Stimulated activated naive CD8-positive, alpha-beta T cell treated with anti-CD3 and anti-CD28 coated beads, Interleukin-15, amount 100 ng/mL, for 72 hours (primary cell): ENCODE measurements around the gene TNIK.

ENCODE experiments used
- ATAC-seq: fragments of 150-1000 bp; cut with Tn5 transposase; 2 replicates; pipeline ENCODE4 v1.10.0; 2021; ENCODE audit warnings: mild to moderate bottlenecking, moderate library complexity
- DNase-seq, 2 donors: peaks; one replicate each; pipeline ENCODE4 v3.0.0; 2021 to 2022
- H3K27ac Mint-ChIP-seq, 2 donors: one replicate each; pipeline ENCODE4 v1.8.0; 2022; ENCODE audit warnings: mild to moderate bottlenecking in 2 of 2, mixed read lengths in 2 of 2, moderate library complexity in 2 of 2
- H3K27me3 Mint-ChIP-seq: one replicate; pipeline ENCODE4 v1.8.0; 2022; ENCODE audit warnings: mixed read lengths
- H3K4me1 Mint-ChIP-seq: one replicate; pipeline ENCODE4 v1.8.0; 2022; ENCODE audit warnings: mild to moderate bottlenecking, mixed read lengths
- H3K4me3 Mint-ChIP-seq, 2 donors: one replicate each; pipeline ENCODE4 v1.8.0; 2022; ENCODE audit warnings: mild to moderate bottlenecking in 2 of 2, mixed read lengths in 2 of 2, moderate library complexity in 1 of 2
- H3K9me3 Mint-ChIP-seq, 2 donors: one replicate each; pipeline ENCODE4 v1.8.0; 2022; ENCODE audit warnings: mixed read lengths in 2 of 2

TNIK gene

DNA sequence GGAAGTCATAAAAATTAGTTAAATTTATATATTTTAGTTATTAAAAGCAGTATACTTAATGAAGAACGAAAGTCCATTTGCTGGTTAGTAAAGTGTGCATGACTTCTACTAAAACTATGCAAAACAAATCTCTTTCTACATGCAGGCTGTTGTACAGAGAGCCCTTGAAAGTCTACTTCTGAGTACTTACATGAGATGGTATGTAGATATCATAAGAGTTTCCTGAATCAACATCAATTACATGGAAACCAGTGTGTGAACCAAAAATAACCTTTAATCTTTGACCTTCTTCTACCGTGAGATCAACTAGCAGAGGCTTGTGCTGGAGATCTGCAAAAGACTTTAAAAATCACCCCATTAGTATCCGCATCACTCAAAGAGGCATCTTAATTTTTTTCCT, 391.5 kb downstream of the TNIK start:
- DNase-seq: no peak
- no peak overlapping the region for H3K4me3 Mint-ChIP-seq
- no peaks in the 10 kb centered on the region for H3K27me3 Mint-ChIP-seq
- no peaks in the 10 kb centered on the region for H3K4me1 Mint-ChIP-seq
- ATAC-seq: no peak
- H3K27ac Mint-ChIP-seq: no peak overlapping the region
- no peaks in the 10 kb centered on the region for H3K9me3 Mint-ChIP-seq

DNA sequence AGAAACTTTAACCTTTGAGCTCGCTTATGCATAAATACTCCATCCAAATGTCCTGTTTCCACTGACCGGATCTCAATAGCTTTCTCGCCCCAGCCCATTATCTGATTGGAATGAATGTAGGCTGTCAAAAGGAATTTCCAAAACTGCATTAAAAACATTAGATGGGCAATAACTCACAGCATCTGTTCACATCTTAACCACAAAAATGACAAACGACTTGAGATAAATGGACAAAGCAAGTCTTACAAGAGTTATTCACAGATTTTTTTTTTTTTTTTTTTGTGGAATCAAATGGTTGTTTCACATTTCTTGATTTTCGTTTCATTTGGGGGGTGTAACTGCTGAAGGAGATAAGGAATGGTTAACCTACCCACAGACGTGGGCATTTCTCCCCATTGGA, 394.0 kb downstream of the TNIK start:
- H3K27me3 Mint-ChIP-seq: no peaks in the 10 kb centered on the region
- DNase-seq (no peak), ATAC-seq (no peak)
- H3K4me3 Mint-ChIP-seq: no peak overlapping the region
- no peaks in the 10 kb centered on the region for H3K4me1 Mint-ChIP-seq
- H3K9me3 Mint-ChIP-seq: no peaks in the 10 kb centered on the region
- no peak overlapping the region for H3K27ac Mint-ChIP-seq

DNA sequence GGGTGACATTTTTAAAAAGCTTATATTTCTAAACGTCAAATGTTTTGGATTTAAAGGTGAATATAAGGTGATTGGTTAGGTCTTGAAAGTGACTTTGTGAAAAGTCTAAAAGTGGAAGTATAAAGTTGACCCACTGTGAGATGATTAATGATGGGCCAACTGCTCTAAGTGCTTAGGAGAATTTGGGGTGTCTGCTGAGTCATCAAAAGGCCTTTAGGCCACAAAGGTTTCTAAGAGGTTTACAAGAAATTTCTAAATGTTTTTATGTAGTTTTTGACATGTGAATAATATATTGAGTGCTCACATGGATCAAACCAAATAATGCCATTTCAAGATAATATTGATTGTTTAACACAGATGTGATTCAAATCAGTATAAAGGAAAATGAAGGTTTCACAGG, 394.5 kb downstream of the TNIK start:
- DNase-seq (no peak), ATAC-seq (no peak)
- no peaks in the 10 kb centered on the region for H3K4me1 Mint-ChIP-seq
- no peaks in the 10 kb centered on the region for H3K27me3 Mint-ChIP-seq
- no peak overlapping the region for H3K27ac Mint-ChIP-seq
- H3K4me3 Mint-ChIP-seq: no peak overlapping the region
- H3K9me3 Mint-ChIP-seq: no peaks in the 10 kb centered on the region

DNA sequence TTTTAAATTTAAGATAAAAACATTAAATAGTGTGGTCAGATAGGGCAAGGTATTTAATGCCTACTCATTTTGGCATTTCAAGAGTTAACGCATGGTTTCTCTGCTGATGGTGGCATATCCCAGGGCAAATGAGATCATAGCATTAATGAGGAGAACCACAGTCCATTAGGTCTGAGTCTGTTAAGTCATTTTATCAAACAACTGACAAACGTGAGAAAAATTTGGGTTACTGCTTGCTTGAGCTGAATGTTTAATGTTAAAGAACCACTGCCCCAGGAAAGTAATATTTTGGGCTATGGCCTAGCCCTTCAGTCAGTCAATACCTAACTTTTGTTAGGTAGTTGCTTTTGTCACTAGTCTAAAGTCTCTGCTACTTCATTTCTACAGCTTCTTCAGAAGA, 395.7 kb downstream of the TNIK start:
- DNase-seq: no peak
- Mint-ChIP-seq H3K27me3 (no peaks in the 10 kb centered on the region), H3K4me1 (no peaks in the 10 kb centered on the region), H3K27ac (no peak overlapping the region), H3K9me3 (no peaks in the 10 kb centered on the region), H3K4me3 (no peak overlapping the region)
- no peak for ATAC-seq

DNA sequence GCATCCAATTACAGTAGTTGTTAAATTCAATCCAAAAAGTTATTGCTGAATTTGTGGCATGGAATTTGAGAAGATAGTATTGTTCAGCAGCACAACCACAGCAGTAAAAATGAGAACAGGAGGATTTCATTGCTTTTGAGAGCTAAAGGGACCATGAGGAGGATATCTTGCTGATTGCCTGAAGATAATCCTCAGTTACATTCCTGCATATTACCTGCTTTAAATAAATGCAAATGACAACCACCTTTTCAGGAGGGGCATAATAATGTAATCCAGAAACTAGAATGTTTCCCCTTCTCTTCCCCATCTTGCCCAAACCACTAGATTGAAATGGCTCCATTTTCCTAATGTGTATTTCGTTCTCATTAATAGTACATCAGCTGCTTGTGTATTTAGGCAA, 398.5 kb downstream of the TNIK start:
- Mint-ChIP-seq H3K4me1 (no peaks in the 10 kb centered on the region), H3K4me3 (no peak overlapping the region), H3K9me3 (no peaks in the 10 kb centered on the region), H3K27ac (peak overlapping the region in 1 of 2 donors; percentile 44), H3K27me3 (no peaks in the 10 kb centered on the region)
- no peak for DNase-seq
- no peak for ATAC-seq

DNA sequence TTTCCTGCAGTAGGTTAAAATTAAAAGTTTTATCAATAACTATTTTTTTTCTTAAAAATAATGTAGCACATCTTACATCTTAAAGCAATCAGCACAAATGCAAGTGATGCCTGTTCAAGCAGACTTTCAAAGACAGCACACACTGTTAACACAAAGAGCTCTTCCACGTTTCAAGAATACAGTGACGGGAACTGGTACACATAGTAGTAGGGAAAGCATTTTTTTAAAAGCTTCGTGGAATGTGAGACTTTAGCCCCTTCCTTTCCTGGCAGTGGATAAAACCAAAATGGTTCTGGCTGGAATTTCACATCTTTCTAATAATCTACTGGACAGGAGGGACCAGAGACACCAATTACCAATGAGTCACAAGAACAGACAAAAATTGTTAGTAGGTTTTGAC, 400.2 kb downstream of the TNIK start:
- DNase-seq (no peak), ATAC-seq (no peak)
- Mint-ChIP-seq H3K9me3 (no peaks in the 10 kb centered on the region), H3K4me1 (no peaks in the 10 kb centered on the region), H3K27me3 (no peaks in the 10 kb centered on the region), H3K27ac (no peak overlapping the region), H3K4me3 (no peak overlapping the region)

DNA sequence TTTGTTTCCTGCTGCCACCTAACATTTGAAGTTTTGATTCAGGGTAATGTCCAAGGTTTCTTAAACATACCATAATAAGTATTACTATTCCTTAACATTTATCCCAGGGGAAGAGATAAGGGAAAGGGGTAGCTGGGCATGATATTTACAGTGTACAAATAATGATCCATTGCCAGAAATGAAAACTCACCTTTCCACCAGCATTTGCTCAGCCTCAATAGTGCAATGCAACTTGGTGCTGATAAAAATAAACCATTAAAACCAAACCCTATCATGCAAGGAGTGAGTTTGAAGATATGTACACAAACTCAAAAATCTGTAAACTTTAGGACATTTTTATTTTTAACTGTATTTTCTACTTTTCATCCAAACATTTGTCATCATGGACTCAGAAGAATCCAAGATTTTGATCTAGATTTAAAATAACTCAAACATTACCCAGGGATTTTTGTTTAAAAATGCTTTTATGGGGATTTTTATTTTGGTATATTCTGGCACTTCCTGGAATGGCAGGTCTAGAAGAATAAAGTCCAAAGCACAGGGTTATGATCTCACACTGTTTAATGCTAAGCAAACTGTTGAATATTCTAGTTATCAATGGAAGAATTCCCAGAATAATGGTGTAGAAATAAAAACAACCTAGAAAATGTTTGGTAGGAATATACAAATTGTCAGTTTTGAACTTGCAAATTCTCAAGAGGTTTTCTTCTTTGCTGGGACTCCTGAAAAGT, 401.2 kb downstream of the TNIK start:
- H3K9me3 Mint-ChIP-seq: no peaks in the 10 kb centered on the region
- no peaks in the 10 kb centered on the region for H3K27me3 Mint-ChIP-seq
- H3K4me1 Mint-ChIP-seq: no peaks in the 10 kb centered on the region
- DNase-seq: no peak
- H3K4me3 Mint-ChIP-seq: no peak overlapping the region
- no peak overlapping the region for H3K27ac Mint-ChIP-seq
- no peak for ATAC-seq

DNA sequence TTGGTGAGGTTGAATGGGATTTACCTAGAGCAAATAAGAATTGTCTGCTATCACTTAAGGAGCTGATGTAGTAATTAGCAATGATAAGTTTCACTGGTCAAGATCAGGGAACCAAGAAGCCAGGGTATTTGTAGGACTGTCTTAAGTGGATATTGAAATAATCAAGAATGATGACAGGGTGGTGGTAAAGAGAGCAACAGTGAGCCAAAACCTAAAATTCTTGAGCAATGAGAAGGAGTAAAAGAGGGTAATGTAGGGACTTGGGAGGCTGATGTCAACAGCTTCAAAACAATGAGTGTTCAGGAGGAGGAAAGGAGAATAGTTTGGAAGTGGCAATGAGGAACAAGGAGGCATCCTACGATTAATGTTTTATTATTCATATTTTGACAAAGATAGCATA, 402.1 kb downstream of the TNIK start:
- Mint-ChIP-seq H3K27ac (no peak overlapping the region), H3K4me1 (no peaks in the 10 kb centered on the region), H3K4me3 (no peak overlapping the region), H3K9me3 (no peaks in the 10 kb centered on the region), H3K27me3 (no peaks in the 10 kb centered on the region)
- no peak for DNase-seq
- no peak for ATAC-seq

DNA sequence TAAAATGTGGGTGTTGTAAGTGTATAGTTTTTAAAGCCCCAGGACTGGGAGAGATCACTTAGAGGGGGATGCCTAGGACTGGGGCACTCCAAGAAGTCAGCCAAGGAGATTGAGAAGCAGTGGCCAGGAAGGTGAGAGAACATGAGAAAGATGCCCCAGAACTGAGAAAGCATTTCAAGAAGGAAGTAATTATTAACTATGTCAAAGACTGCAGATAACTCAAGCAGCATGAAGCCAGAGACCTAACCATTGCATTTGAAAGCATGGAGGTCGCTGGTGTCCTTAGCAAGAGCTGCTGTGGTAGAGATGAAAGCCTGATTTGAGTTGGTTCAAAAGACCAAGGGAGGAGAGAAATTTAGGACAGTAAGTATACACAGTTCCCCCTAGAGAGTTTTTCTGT, 403.1 kb downstream of the TNIK start:
- no peak overlapping the region for H3K4me3 Mint-ChIP-seq
- no peak overlapping the region for H3K27ac Mint-ChIP-seq
- no peaks in the 10 kb centered on the region for H3K4me1 Mint-ChIP-seq
- H3K27me3 Mint-ChIP-seq: no peaks in the 10 kb centered on the region
- no peaks in the 10 kb centered on the region for H3K9me3 Mint-ChIP-seq
- ATAC-seq (no peak), DNase-seq (no peak)

DNA sequence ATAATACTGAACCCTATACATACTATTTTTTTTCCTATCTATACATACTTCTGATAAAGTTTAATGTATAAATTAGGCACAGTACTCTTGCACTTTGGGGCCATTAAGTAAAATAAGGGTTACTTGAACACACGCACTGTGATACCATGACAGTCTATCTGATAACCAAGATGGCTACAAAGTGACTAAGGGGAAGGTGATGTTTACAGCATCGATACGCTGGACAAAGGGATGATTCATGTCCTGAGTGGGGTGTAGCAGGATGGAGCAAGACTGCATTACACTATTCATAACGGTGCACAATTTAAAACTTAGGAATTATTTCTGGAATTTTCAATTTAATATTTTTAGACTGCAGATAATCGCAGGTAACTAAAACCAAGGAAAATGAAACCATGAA, 403.7 kb downstream of the TNIK start:
- ATAC-seq (no peak), DNase-seq (no peak)
- Mint-ChIP-seq H3K4me1 (no peaks in the 10 kb centered on the region), H3K27ac (no peak overlapping the region), H3K4me3 (no peak overlapping the region), H3K27me3 (no peaks in the 10 kb centered on the region), H3K9me3 (no peaks in the 10 kb centered on the region)

DNA sequence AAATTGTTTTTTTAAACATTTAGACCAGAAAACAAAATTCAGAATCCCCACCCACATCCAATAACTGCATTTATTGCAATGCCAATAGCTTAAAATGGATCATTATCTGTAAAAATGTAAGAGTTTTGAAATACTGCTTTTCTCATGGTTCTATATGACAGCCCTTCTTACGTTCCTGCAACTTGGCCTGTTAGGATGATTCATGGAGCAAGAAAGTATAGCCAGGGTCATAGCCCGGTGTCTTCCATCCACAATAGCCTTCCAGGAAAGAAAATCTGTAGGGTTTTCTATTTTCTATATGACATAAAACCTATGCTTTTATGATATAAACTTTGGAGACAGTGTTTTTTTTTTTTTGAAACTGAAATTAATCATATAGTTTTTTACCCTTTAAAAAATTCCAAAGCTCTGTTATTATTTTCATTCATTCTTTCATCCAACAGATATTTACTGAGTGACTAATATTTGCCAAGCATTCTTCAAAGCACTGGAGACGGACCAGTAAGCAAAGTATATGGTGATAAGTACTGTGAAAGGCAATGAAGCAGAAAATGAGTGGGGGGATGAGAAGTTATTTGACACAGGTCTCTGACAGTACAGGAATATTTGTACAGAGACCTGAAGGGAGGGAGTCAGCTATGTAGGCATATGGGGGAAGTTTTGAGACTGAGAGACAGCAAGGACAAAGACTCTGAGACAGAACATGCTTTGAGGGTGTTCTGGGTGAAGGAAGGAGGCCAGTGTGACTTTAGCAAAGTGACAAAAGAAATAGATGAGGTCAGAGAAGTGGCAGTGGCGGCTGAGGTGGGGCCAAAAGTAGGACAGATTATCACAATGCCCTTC, 404.6 kb downstream of the TNIK start:
- ATAC-seq (no peak), DNase-seq (no peak)
- no peak overlapping the region for H3K27ac Mint-ChIP-seq
- H3K4me1 Mint-ChIP-seq: no peaks in the 10 kb centered on the region
- no peak overlapping the region for H3K4me3 Mint-ChIP-seq
- H3K27me3 Mint-ChIP-seq: peaks cover 3% of the 10 kb centered on the region
- H3K9me3 Mint-ChIP-seq: no peaks in the 10 kb centered on the region

DNA sequence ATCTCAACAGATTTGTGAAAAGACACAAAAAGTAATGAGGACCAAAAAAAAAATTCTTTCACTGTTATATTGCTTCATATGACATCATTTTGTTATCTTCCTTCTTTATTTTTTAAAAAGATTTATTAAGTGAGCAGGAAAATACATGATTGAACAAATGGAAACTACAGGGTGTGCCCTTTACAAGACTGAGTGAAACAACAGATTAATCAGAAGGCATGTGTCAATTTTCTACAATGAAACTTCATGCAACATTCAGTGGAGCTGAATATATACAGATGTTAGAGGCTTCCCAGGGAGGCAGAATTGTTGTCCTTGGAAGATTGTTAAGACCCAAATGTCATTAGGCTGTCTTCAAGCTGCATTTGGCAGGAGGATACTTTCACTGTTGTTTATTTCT, 405.3 kb downstream of the TNIK start:
- ATAC-seq: no peak
- Mint-ChIP-seq H3K27ac (no peak overlapping the region), H3K9me3 (no peaks in the 10 kb centered on the region), H3K4me1 (no peaks in the 10 kb centered on the region), H3K27me3 (peaks cover 9% of the 10 kb centered on the region), H3K4me3 (no peak overlapping the region)
- no peak for DNase-seq

DNA sequence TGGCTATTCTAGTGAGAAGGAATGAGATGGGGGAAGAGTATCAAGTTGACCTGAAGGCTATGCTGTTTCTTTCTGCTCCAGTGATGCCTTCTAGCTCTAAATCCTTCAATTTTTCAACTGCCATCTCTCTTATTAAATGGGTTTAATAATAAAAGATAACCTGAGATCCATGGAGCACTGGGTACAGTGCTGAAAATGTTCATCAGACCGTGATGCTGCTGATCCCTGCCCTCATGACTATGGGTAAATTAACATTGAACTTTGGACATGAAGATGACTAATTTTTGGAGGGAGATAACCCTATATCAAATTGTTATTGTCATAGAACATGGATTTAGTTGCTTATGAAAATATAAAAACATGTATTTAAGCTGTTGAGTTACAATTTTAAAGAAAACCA, 406.0 kb downstream of the TNIK start:
- ATAC-seq (no peak), DNase-seq (no peak)
- no peaks in the 10 kb centered on the region for H3K9me3 Mint-ChIP-seq
- peaks cover 14% of the 10 kb centered on the region for H3K27me3 Mint-ChIP-seq
- H3K27ac Mint-ChIP-seq: no peak overlapping the region
- no peak overlapping the region for H3K4me3 Mint-ChIP-seq
- H3K4me1 Mint-ChIP-seq: no peaks in the 10 kb centered on the region

DNA sequence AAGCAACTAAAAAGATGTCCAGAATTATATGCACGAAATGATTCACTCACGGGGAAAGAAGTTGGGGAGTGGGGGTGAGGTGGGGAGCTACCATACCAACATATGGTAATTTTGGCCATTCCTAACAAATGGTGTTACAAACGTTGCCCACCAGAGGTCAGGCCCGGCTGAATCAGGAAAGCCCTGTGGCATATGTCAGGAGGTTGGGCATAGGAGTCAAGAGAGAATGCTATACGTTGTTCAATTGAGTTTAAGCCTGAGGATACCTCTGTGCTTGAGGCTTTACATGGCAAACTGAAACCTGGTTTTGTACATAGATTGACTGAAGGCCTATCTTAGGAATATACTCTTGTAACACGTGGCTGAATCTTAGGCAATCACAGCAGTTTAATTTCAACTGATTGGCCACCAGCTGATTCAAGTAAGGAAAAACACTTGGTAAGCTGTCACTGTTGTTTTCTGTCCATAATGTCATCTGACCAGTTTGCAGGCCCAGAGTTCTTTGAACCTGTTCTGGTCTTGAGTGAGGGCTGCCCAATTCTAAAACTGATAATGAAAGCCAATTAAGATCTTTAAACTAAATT, 410.3 kb downstream of the TNIK start:
- no peaks in the 10 kb centered on the region for H3K9me3 Mint-ChIP-seq
- no peak overlapping the region for H3K27ac Mint-ChIP-seq
- ATAC-seq (peak; percentile 89), DNase-seq (peak; percentile 42 to 49)
- H3K27me3 Mint-ChIP-seq: peaks cover 26% of the 10 kb centered on the region
- H3K4me3 Mint-ChIP-seq: no peak overlapping the region
- no peaks in the 10 kb centered on the region for H3K4me1 Mint-ChIP-seq

DNA sequence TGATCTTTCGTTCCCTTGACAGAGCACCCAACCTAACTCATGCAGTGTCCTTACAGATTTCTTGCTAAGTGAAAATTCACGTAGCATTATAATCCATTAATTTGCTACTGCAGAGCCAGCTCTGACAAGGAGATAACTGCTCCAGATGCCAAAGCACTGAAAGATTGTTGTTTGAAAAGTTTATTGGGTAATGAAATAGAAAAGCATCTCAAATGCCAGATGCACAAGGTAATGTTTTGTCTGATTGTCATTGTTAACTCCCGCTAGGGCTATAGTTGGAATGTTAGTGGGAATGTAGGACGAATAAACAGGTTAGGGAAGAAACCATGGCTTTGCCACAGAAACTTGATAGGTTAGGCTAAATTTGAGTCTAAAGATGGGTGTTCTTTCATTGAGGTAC, 413.4 kb downstream of the TNIK start:
- Mint-ChIP-seq H3K27ac (no peak overlapping the region), H3K4me1 (no peaks in the 10 kb centered on the region), H3K4me3 (no peak overlapping the region), H3K9me3 (no peaks in the 10 kb centered on the region), H3K27me3 (peaks cover 40% of the 10 kb centered on the region)
- ATAC-seq: no peak
- no peak for DNase-seq
